ENCODE measurements around the gene SNX6. TPM values are rescaled to one million over a fixed set of nuclear protein-coding genes. Genes with fewer than 3 reads are reported as not detected.

SNX6 gene
- total RNA-seq = 100 to 1,000 TPM in 2 of 4 donors, 10 to 100 TPM in 2; 80.8 to 154 (median 98.6) TPM

- no peaks in the 10 kb centered on the region for H3K36me3 ChIP-seq
- peaks cover 0 to 7% of the 10 kb centered on the region in 2 donors for H3K4me1 ChIP-seq
- WGBS, 2 donors = 2 to 3% methylated on average over 25 to 66 of the region's 84 CpGs
- H3K4me3 ChIP-seq (replicated peaks in 1 of 3) = peak within 1 kb of the TSS; percentile 59 to 93 (median 78)
- intact Hi-C loops (cut with DNase I) = no loop called here
- peak within 1 kb of the TSS; percentile 80 to 93 (median 82) for H3K27ac ChIP-seq
- H3K27me3 ChIP-seq = no peaks in the 10 kb centered on the region
- DNase-seq = peak; percentile 82 to 85
- no peaks in the 10 kb centered on the region for H3K9me3 ChIP-seq
- TF ChIP-seq POLR2A (IDR thresholded peaks at IDR 0.05) = peak in 1 of 2 donors; percentile 71
- TF ChIP-seq CTCF (IDR thresholded peaks at IDR 0.05) = no peak
Measured at GRCh38 chr14:34629657-34630529, at the start of gene SNX6. SNX6 (minus strand) TSS chr14:34630148; CDS start chr14:34630116, 32 bp downstream.

- Histone ChIP-seq H3K9me3 (no peaks in the 10 kb centered on the region), H3K27me3 (no peaks in the 10 kb centered on the region), H3K4me3 (replicated peaks in 1 of 3) (no peak overlapping the region), H3K36me3 (no peaks in the 10 kb centered on the region), H3K4me1 (no peaks in the 10 kb centered on the region), H3K27ac (no peak overlapping the region)
- intact Hi-C loops (cut with DNase I) = no loop called here
- WGBS, 2 donors = 85 to 93% methylated on average over 8 of the region's 8 CpGs
- no peak for TF ChIP-seq CTCF (IDR thresholded peaks at IDR 0.05)
- no peak for DNase-seq
Measured at GRCh38 chr14:34678735-34679134, 48.8 kb upstream of the SNX6 start.

- TF ChIP-seq CTCF (IDR thresholded peaks at IDR 0.05) = no peak
- no peak for TF ChIP-seq POLR2A (IDR thresholded peaks at IDR 0.05)
- H3K4me1 ChIP-seq = no peaks in the 10 kb centered on the region
- H3K4me3 ChIP-seq (replicated peaks in 1 of 3) = no peak overlapping the region
- H3K36me3 ChIP-seq = no peaks in the 10 kb centered on the region
- DNase-seq = no peak
- no peak overlapping the region for H3K27ac ChIP-seq
- WGBS, 2 donors = 75 to 79% methylated on average over 7 of the region's 7 CpGs
- intact Hi-C loops (cut with DNase I) = no loop called here
- H3K9me3 ChIP-seq = no peaks in the 10 kb centered on the region
- H3K27me3 ChIP-seq = no peaks in the 10 kb centered on the region
Measured at GRCh38 chr14:34678306-34678705, 48.4 kb upstream of the SNX6 start.

- WGBS, 2 donors = 77 to 86% methylated on average over 7 of the region's 7 CpGs
- TF ChIP-seq CTCF (IDR thresholded peaks at IDR 0.05) (no peak), POLR2A (IDR thresholded peaks at IDR 0.05) (no peak)
- Histone ChIP-seq H3K9me3 (no peaks in the 10 kb centered on the region), H3K36me3 (no peaks in the 10 kb centered on the region), H3K4me3 (replicated peaks in 1 of 3) (no peak overlapping the region), H3K27ac (no peak overlapping the region), H3K4me1 (no peaks in the 10 kb centered on the region), H3K27me3 (no peaks in the 10 kb centered on the region)
- peak; percentile 9 to 18 for DNase-seq
- intact Hi-C loops (cut with DNase I) = no loop called here
Measured at GRCh38 chr14:34676516-34677211, 46.7 kb upstream of the SNX6 start.

GRCh38 chr14:34673702-34674101 is 43.8 kb upstream of the SNX6 start:
- DNase-seq = no peak
- no peaks in the 10 kb centered on the region for H3K4me1 ChIP-seq
- no peak overlapping the region for H3K27ac ChIP-seq
- WGBS, 2 donors = 83 to 87% methylated on average over 1 of the region's 1 CpG
- H3K9me3 ChIP-seq = no peaks in the 10 kb centered on the region
- intact Hi-C loops (cut with DNase I) = loop anchor here (2.0 kb wide), 1 partner anchor 49 kb away; no protein-coding TSS in a partner anchor
- no peaks in the 10 kb centered on the region for H3K27me3 ChIP-seq
- H3K4me3 ChIP-seq (replicated peaks in 1 of 3) = no peak overlapping the region
- TF ChIP-seq POLR2A (IDR thresholded peaks at IDR 0.05) (no peak), CTCF (IDR thresholded peaks at IDR 0.05) (no peak)
- H3K36me3 ChIP-seq = no peaks in the 10 kb centered on the region
